Islet precursor cell (in vitro differentiated cells): ENCODE results near the gene LAMA4.
A peak's percentile ranks its signal among the peaks of the same experiment; 100 is the strongest.

Source experiments
- DNase-seq: peaks from one replicate; pipeline ENCODE4 v3.0.0-alpha.2; 2018

The LAMA4 gene

GRCh38 chr6:112253841-112254816, at the start of gene LAMA4:
LAMA4 (minus strand) TSS chr6:112254567; CDS start chr6:112254150, 417 bp downstream.
- DNase-seq: peak; percentile 73

GRCh38 chr6:112302142-112302705, 47.9 kb upstream of the LAMA4 start:
- DNase-seq: no peak

DNA sequence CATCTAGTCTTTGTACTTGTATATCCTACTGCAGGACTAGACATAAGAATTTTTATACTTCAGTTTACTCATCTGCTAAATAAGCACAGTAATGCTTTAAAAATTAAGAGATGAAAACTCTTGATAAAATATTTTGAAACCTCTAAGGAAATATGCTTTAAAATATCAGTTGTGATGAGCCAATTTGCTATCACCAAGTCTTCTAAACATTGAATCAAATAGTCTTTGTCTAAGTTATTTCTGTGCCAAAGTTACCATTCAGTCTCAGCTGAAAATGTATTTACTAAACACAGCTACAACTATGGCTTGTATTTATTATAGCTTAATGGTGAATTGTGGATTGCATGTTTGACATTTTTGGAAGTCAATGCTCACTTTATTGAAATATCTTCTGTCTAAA, 46.5 kb upstream of the LAMA4 start:
- no peak for DNase-seq

DNA sequence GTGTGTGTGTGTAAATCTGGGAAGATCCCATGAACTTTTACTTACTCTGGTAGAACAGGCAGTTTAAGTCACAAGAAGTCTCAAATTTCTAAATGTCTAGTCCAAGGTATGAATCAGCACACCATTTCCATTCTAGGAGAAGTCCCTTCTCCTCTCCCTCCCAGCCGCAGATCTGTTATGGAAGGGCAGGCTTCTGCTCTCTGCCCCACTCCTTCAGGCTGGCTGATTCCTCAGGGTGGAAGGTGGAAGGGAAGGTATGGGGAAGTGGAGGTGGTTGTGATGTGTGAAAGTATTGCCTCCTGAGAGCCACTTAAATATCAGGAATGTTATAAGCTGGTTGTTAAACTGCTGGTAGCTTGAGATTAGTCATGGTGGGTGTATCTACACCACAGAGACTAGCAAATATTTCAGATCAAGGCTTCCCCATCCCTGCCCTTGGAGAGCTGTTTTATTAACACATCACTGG, 44.5 kb upstream of the LAMA4 start:
- peak; percentile 68 for DNase-seq

GRCh38 chr6:112298021-112298745, 43.8 kb upstream of the LAMA4 start:
- DNase-seq: no peak

DNA sequence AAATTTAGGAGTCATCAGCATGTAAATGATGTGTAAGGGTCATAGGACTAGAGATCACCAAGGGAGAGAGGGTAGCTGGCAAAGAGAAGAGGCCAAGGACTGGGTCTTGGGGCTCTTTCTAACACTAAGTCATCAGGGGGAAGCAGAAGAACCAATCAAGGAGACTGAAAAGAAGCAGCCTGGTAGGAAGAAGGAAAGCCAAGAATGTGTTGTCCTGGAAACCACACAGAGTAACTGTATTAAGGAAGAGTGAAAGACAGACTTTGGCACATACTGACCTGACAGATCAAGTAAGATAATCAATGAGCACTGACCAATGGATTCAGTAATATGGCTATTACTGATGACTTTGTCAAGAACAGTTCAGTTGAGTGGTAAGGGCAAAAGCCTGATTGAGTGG, 42.3 kb upstream of the LAMA4 start:
- DNase-seq: no peak

DNA sequence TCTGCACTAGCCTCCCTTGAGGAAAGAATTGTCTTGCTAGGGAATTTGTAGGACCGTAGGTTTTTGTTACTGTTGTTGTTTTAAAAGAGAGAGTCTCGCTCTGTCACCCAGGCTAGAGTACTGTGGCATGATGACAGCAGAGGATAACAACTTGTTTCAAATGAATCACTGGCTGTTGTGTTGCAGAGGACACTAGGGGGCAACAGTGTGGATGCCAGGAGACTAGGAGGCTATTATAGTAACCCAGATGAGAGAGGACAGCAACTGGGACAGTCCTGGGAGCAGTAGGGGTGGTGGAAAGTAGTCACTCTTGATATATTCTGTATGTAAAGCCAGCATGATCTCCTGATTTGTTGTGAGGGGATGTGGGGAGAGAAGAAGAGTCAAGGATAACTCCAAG, 41.8 kb upstream of the LAMA4 start:
- peak; percentile 80 for DNase-seq

DNA sequence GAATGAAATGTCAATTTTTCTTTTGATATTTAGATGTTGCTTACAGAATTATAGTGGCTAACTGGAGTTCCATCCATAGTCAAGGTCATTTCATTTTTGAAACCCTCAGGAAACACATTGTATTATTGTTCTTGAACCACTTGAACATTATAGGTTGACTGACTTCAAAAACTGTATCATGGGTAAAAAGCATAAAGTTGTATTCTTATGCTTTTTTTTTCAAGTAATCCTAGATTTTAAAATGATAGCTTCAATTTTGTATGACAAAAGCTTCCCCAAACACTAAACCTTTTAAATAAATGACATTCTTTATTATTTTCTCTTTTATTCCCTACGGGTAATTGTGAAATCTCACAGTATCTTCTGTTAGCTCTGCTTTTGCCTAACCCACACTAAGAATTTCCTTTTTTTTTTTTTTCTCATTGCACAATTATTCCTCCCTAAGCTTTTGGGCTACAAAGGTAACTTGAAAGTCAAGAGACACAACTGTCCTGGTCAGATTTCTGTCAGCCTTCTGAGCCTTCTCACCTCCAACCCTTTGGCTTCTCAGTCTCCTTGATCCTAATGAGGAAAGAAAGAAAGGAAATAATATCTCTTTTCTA, 36.9 kb upstream of the LAMA4 start:
- DNase-seq: no peak

DNA sequence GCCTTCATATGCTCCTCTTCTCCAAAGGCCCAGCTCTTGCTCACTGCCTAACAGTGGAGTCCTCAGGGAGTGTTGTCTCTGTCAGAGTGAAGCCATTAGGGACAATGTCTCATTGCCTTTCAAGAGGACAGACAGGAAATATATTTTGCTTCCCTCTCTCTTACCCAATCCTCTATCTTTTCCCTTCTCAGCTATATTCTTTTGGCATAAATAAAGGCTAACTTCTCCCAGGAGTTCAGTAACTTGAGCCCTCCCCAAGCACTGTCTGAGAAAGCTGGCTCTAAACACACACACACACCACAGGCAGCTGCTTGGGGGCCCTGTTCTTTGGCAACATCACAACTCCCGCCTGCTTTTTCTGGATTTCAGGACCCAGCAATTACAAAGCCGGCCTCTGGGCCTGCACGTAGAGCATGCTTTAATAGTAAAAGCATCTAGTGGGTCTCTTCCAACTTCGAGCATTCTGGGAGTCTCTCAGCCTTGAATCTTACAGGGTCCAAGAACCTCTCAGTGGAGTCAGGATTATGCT, 34.7 kb upstream of the LAMA4 start:
- peak; percentile 57 for DNase-seq

DNA sequence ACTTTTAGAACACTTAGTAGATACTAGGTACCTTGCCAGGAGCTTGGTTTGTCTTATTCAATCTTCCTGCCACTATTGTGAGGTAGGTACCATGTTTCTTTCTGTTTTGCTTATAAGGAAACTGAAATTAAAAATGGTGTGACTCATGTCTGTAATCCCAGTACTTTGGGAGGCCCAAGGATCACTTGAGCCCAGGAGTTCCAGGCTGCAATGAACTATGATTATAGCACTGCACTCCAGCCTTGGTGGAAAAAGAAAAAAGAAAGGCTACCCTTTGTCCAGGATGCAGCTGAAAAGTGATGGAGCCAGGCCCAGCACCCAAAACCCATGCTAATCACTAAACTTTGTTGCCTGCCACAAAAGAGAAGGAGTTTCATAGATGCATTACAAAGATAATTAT, 34.1 kb upstream of the LAMA4 start:
- no peak for DNase-seq

DNA sequence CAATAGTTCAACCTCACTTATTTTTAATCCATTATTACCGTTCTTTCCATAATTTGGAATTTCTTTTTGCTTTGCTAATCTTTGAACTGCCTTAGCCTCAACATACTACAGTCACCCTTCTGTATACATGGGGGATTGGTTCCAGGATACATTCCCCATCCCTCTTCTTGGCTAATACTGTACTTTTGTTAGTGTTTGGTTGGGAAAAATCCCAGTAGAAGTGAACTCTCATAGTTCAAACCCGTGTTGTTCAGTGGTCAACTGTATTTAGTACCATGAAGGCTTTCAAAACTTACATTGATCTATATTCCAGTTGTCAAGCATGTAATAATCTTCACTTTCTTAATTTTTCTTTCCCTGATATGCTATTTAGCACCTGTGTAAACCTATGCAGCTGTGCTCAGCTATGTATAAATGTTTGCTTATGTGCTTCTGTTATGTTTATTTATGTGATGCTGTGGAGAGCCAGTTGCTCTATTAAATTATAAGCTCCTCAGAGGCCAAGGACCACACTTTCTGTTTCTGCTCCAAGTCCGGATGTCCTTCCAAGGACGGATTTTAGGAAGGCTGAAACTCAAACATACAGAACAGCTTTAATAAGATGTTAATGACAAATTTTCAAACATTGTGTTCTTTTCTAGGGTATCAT, 33.3 kb upstream of the LAMA4 start:
- DNase-seq: no peak

DNA sequence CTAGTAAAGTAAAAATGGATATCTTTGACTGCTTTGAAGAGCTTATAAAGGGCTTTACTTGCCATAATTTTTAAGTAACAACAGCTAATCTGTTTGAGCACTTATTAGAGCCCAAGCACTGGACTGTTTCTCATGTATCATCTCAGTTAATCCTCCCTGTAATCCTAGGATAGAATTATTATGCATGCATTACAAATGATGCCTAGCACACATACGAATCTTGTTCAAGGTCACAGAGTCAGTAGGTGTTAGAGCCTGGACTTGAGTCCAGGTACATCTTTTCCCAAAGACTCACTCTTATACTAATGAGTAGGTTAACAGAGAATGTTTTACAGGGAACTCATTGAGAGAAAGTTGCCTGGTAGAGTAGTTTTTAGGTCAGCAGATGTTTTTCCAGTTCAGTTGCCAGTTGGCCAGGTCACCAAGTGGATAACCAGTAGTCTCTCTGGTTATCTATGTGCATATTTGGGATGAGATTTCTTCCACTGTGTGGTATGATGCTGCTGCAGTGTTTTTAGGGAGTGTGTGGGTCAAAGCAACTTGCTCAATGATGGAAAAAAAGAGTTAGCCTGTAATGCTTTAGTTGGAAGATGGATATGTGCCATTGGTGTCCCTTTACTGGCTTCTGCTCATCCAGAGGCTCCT, 32.3 kb upstream of the LAMA4 start:
- no peak for DNase-seq

GRCh38 chr6:112286010-112286409, 31.6 kb upstream of the LAMA4 start:
- DNase-seq: no peak

GRCh38 chr6:112284603-112285002, 30.2 kb upstream of the LAMA4 start:
- no peak for DNase-seq

DNA sequence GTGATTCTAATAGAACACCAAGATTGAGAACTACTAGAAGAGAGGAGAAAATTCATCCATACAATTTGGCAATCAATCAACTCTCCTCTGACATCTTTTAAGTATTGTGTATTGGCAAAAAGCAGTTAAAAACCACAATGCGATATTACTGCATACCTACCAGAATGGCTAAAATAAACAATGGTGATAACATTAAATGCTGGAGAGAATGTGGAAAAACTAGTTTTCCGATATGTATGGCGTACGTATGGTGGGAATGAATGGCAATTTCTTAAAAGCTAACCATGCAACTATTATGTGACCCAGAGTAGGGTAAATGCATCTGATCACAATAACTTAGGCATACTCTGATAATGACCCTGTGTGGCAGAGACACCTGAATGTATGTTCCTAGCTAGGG, 29.3 kb upstream of the LAMA4 start:
- DNase-seq: no peak

DNA sequence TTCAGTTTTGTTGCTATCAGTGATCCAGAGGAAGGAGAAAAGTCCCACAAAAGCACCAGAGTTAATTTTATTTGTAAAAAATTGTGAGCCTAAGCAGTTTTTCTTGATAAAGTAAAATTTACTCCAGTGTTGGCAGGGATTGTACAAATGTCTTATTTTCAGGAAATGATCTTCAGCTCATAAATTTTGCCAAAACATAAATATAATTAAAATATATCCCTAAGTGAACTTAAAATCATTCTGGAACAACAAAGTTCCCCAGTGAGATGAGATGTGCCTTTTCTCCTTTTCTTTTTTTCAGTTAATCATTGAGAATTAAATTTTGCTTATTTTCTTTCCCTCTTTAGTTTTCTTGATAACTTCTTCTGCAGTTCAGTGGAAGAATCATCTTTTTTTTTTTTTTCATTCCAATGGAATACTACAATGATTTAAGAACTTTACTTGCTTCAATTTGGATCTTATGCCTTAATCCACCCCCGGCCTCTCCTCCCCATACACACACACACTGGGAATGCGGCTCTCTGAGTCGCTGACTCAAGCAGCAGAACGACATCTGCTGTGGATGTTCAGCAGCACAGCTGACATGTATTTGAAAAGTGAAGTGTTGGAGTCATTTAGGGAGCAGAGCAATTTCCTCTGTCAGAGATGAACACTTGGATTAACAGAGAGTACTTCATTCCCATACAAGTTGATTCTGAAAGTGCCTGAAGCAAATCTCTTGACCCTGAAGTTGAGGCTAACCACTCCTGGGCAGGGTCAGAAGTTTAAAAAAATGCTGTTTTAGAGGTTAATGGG, 27.7 kb upstream of the LAMA4 start:
- peak; percentile 91 for DNase-seq

GRCh38 chr6:112279031-112279935, 24.9 kb upstream of the LAMA4 start:
- DNase-seq: no peak

DNA sequence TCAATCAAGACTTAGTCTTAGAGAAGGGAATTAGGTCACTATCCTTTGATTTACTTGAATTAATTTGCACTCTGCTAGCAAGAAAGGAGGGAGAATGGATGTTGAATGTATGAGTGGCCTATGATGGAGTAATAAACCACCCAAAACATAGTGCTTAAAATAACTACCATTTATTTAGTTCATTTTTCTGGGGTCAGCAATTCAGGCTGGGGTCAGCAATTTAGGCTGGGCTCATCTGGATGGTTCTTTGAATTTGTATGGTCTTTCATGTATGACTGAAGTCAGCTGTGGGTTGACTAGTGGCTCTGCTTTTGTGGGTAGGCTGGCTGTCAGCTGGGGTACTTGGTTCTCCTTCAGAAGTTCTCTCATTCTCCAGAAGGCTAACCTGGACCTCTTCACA, 21.0 kb upstream of the LAMA4 start:
- DNase-seq: no peak

DNA sequence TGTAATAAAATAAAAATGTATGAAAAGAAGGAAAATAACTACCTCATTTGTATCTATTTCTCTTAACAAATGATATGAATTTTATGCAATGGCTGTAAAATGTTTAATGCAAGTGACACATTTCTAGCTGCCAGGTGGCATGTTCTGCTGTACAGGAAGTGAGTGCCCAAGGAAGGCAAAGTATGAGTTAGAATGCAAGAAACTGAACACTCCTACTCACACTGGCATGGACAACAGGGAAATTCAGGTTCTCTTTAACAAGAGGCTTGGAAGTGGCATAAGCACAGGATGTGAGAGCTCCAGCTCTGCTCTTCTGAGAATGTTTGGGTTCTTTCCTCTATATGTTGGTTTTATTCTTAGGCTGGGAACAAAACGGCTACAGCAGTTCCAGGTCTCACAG, 20.4 kb upstream of the LAMA4 start:
- DNase-seq: no peak

GRCh38 chr6:112272799-112273198, 18.4 kb upstream of the LAMA4 start:
- no peak for DNase-seq
